ENCODE measurements around the gene VWA1. TPM values are rescaled to one million over a fixed set of nuclear protein-coding genes. Genes with fewer than 3 reads are reported as not detected.

The VWA1 gene
- total RNA-seq, 5 donors from 2014 or later (not counting 1 experiment from before 2014, with no cell fraction given) = 0.15 to 0.54 (median 0.26) TPM; not detected in 2

GRCh38 chr1:1490633-1491230 lies 55.2 kb downstream of the VWA1 start:
- Histone ChIP-seq H3K27me3 (replicated peaks in 1 of 2; ENCODE audit: control insufficient read depth in 2 of 2, extremely low read depth in 1 of 2, insufficient read depth in 2 of 2, low read length in 1 of 2) (no peaks in the 10 kb centered on the region), H3K4me3 (ENCODE audit: control insufficient read depth in 1 of 2, extremely low read depth in 1 of 2, low read length in 1 of 2) (no peak overlapping the region), H3K36me3 (ENCODE audit: control insufficient read depth in 2 of 2, extremely low read depth in 1 of 2, insufficient read depth in 1 of 2, low read length in 1 of 2) (peaks cover 21 to 37% of the 10 kb centered on the region in 2 donors), H3K27ac (ENCODE audit: low read length) (no peak overlapping the region), H3K9me3 (no peaks in the 10 kb centered on the region), H3K4me1 (ENCODE audit: control insufficient read depth in 1 of 2, extremely low read depth in 1 of 2, insufficient read depth in 2 of 2, low read length in 2 of 2) (no peaks in the 10 kb centered on the region)
- H3K27ac Mint-ChIP-seq = no peak overlapping the region
- 98% methylated on average over 14 of the region's 25 CpGs for WGBS (ENCODE audit: insufficient coverage)
- ATAC-seq (replicated peaks in 1 of 4) = no peak
- H3K4me3 Mint-ChIP-seq = no peak overlapping the region
- DNase-seq = no peak
- peaks cover 42% of the 10 kb centered on the region for H3K36me3 Mint-ChIP-seq
- ChIA-PET POLR2A (no interaction called here), CTCF (no interaction called here)
- no peaks in the 10 kb centered on the region for H3K4me1 Mint-ChIP-seq
- H3K9me3 Mint-ChIP-seq = peaks cover 0 to 8% (median 0%) of the 10 kb centered on the region in 3 donors
- no peaks in the 10 kb centered on the region for H3K27me3 Mint-ChIP-seq

- Mint-ChIP-seq H3K27me3 (no peaks in the 10 kb centered on the region), H3K36me3 (peaks cover 42% of the 10 kb centered on the region), H3K4me3 (no peak overlapping the region), H3K9me3 (peaks cover 0 to 8% (median 0%) of the 10 kb centered on the region in 3 donors), H3K27ac (no peak overlapping the region), H3K4me1 (no peaks in the 10 kb centered on the region)
- DNase-seq = no peak
- no peaks in the 10 kb centered on the region for H3K9me3 ChIP-seq
- over 99% methylated on average over 8 of the region's 10 CpGs for WGBS (ENCODE audit: insufficient coverage)
- no peaks in the 10 kb centered on the region for H3K4me1 ChIP-seq (ENCODE audit: control insufficient read depth in 1 of 2, extremely low read depth in 1 of 2, insufficient read depth in 2 of 2, low read length in 2 of 2)
- no peak overlapping the region for H3K27ac ChIP-seq (ENCODE audit: low read length)
- H3K27me3 ChIP-seq (replicated peaks in 1 of 2; ENCODE audit: control insufficient read depth in 2 of 2, extremely low read depth in 1 of 2, insufficient read depth in 2 of 2, low read length in 1 of 2) = no peaks in the 10 kb centered on the region
- CTCF ChIA-PET = no interaction called here
- no peak overlapping the region for H3K4me3 ChIP-seq (ENCODE audit: control insufficient read depth in 1 of 2, extremely low read depth in 1 of 2, low read length in 1 of 2)
- POLR2A ChIA-PET = no interaction called here
- peaks cover 21 to 39% of the 10 kb centered on the region in 2 donors for H3K36me3 ChIP-seq (ENCODE audit: control insufficient read depth in 2 of 2, extremely low read depth in 1 of 2, insufficient read depth in 1 of 2, low read length in 1 of 2)
- ATAC-seq (replicated peaks in 1 of 4) = no peak
Measured at GRCh38 chr1:1491601-1492000, 56.1 kb downstream of the VWA1 start.

Other genes starting within 250 kb of the VWA1 start
- gene TNFRSF18, start 229.1 kb upstream of the VWA1 start, total RNA-seq = 10 to 100 TPM in 4 of 5 donors, 1 to 10 TPM in 1; 6.4 to 20.5 (median 13.3) TPM
- 10 to 100 TPM; 15.1 to 35.4 (median 17.8) TPM for gene TNFRSF4, start 221.5 kb upstream of the VWA1 start, total RNA-seq
- gene SDF4, start 203.7 kb upstream of the VWA1 start, total RNA-seq = 100 to 1,000 TPM in 4 of 5 donors, 10 to 100 TPM in 1; 98.6 to 151 (median 141) TPM
- 10 to 100 TPM in 4 of 5 donors, 1 to 10 TPM in 1; 10.0 to 30.4 (median 25.1) TPM for gene B3GALT6, start 203.5 kb upstream of the VWA1 start, total RNA-seq
- 1 to 10 TPM; 2.8 to 4.2 (median 4.0) TPM for gene C1QTNF12, start 189.0 kb upstream of the VWA1 start, total RNA-seq
- gene UBE2J2, start 161.8 kb upstream of the VWA1 start, total RNA-seq = 10 to 100 TPM; 60.8 to 89.8 (median 83.6) TPM
- 10 to 100 TPM in 4 of 5 donors, 1 to 10 TPM in 1; 9.5 to 15.3 (median 11.1) TPM for gene SCNN1D, start 155.3 kb upstream of the VWA1 start, total RNA-seq
- 100 to 1,000 TPM in 2 of 5 donors, 10 to 100 TPM in 3; 63.0 to 107 (median 99.8) TPM for gene ACAP3, start 127.8 kb upstream of the VWA1 start, total RNA-seq
- gene PUSL1, start 127.1 kb upstream of the VWA1 start, total RNA-seq = 10 to 100 TPM; 16.7 to 26.4 (median 22.6) TPM
- 100 to 1,000 TPM; 161 to 200 (median 182) TPM for gene INTS11, start 111.0 kb upstream of the VWA1 start, total RNA-seq
- gene CPTP, start 110.9 kb upstream of the VWA1 start, total RNA-seq = 10 to 100 TPM; 15.8 to 35.8 (median 29.9) TPM
- 1 to 10 TPM; 1.6 to 2.3 (median 2.1) TPM for gene TAS1R3, start 104.4 kb upstream of the VWA1 start, total RNA-seq
- 10 to 100 TPM; 43.6 to 70.4 (median 64.9) TPM for gene DVL1, start 86.3 kb upstream of the VWA1 start, total RNA-seq
- gene MXRA8, start 77.1 kb upstream of the VWA1 start, total RNA-seq = 1 to 10 TPM in 4 of 5 donors, under 1 TPM in 1; 0.99 to 6.8 (median 1.9) TPM
- 10 to 100 TPM; 58.8 to 91.7 (median 86.0) TPM for gene AURKAIP1, start 60.5 kb upstream of the VWA1 start, total RNA-seq
- gene CCNL2, start 36.4 kb upstream of the VWA1 start, total RNA-seq = 100 to 1,000 TPM; 250 to 418 (median 376) TPM
- gene MRPL20, start 28.4 kb upstream of the VWA1 start, total RNA-seq = 100 to 1,000 TPM; 106 to 123 (median 114) TPM
- under 1 TPM in 1 of 5 donors, not detected in 4; 0.20 TPM for gene ANKRD65, start 14.4 kb upstream of the VWA1 start, total RNA-seq
- gene ATAD3C, start 14.0 kb downstream of the VWA1 start, total RNA-seq = 1 to 10 TPM in 3 of 5 donors, under 1 TPM in 2; 0.59 to 3.1 (median 1.4) TPM
- gene ATAD3B, start 36.1 kb downstream of the VWA1 start, total RNA-seq = 10 to 100 TPM; 52.1 to 69.3 (median 57.2) TPM
- gene ATAD3A, start 76.5 kb downstream of the VWA1 start, total RNA-seq = 10 to 100 TPM; 24.6 to 42.5 (median 31.1) TPM
- 1 to 10 TPM; 1.0 to 3.1 (median 1.4) TPM for gene TMEM240, start 104.9 kb downstream of the VWA1 start, total RNA-seq
- gene SSU72, start 139.2 kb downstream of the VWA1 start, total RNA-seq = 100 to 1,000 TPM; 112 to 135 (median 134) TPM
- gene FNDC10, start 164.4 kb downstream of the VWA1 start, total RNA-seq = 1 to 10 TPM; 2.1 to 6.3 (median 5.9) TPM
- 100 to 1,000 TPM in 3 of 5 donors, 10 to 100 TPM in 2; 68.9 to 105 (median 103) TPM for gene MIB2, start 179.8 kb downstream of the VWA1 start, total RNA-seq
- 10 to 100 TPM in 1 of 5 donors, 1 to 10 TPM in 4; 4.8 to 11.2 (median 6.8) TPM for gene MMP23B, start 196.5 kb downstream of the VWA1 start, total RNA-seq
- 10 to 100 TPM; 38.0 to 54.3 (median 43.7) TPM for gene CDK11B, start 223.3 kb downstream of the VWA1 start, total RNA-seq